Astrocyte of the spinal cord (primary cell): ENCODE measurements around the gene ILK.

Experiments used
- DNase-seq: peaks from one replicate; pipeline ENCODE4 v3.0.0; 2011; ENCODE audit warnings: low read depth, low spot score
- H3K4me3 ChIP-seq: 2 replicates; pipeline ENCODE4 v1.5.1; 2011; ENCODE audit warnings: low read depth, mild to moderate bottlenecking, low read length, moderate library complexity
- CTCF ChIP-seq: IDR thresholded peaks from 2 replicates; pipeline ENCODE4 v1.5.1; 2012; ENCODE audit warnings: low read depth, mild to moderate bottlenecking, low read length, inconsistent platforms
- in situ Hi-C: cut with HindIII; loops from 2 replicates; pipeline ENCODE4 v1.10.0; 2017; ENCODE audit warnings: low sequenced_read_pairs

Gene ILK

GRCh38 chr11:6566704-6567370, 36.7 kb upstream of the ILK start:
- DNase-seq, result no peak
- no peak overlapping the region for H3K4me3 ChIP-seq
- no peak for TF ChIP-seq CTCF
- in situ Hi-C loops, result no loop called here

GRCh38 chr11:6567371-6567745, 36.2 kb upstream of the ILK start:
- in situ Hi-C loops, result no loop called here
- no peak for TF ChIP-seq CTCF
- no peak for DNase-seq
- H3K4me3 ChIP-seq, result no peak overlapping the region

GRCh38 chr11:6568191-6568918, 35.2 kb upstream of the ILK start:
- no peak overlapping the region for H3K4me3 ChIP-seq
- in situ Hi-C loops, result no loop called here
- peak; percentile 73 for DNase-seq
- peak; percentile 15 for TF ChIP-seq CTCF

GRCh38 chr11:6569706-6570105, 33.9 kb upstream of the ILK start:
- no peak overlapping the region for H3K4me3 ChIP-seq
- no peak for DNase-seq
- in situ Hi-C loops, result no loop called here

GRCh38 chr11:6570691-6571427, 32.7 kb upstream of the ILK start:
- DNase-seq, result no peak
- no peak for TF ChIP-seq CTCF
- no peak overlapping the region for H3K4me3 ChIP-seq
- in situ Hi-C loops, result no loop called here

More at GRCh38 chr11:6569706-6570105, 33.9 kb upstream of the ILK start:
- no peak for TF ChIP-seq CTCF

- no peak overlapping the region for H3K4me3 ChIP-seq
- no peak for TF ChIP-seq CTCF
- in situ Hi-C loops, result no loop called here
- DNase-seq, result no peak
These were observed 32.1 kb upstream of the ILK start for GRCh38 chr11:6571434-6572008.
